Nephron progenitor cell (in vitro differentiated cells): ENCODE data around the gene POLR2C.
"Not testable (repeated sequence)": the region's sequence is repeated elsewhere in the genome, so short reads cannot be mapped to it uniquely, and the experiment has no call there.

ENCODE experiments used
- DNase-seq: peaks from one replicate; pipeline ENCODE4 v3.0.0; 2021
- H3K27ac Mint-ChIP-seq: 2 replicates; pipeline ENCODE4 v1.8.0; 2021; ENCODE audit warnings: mild to moderate bottlenecking, moderate library complexity, mixed read lengths
- H3K27me3 Mint-ChIP-seq: 2 replicates; pipeline ENCODE4 v1.8.0; 2021; ENCODE audit warnings: mild to moderate bottlenecking, low read depth, mixed read lengths; ENCODE audit not compliant: poor library complexity
- H3K36me3 Mint-ChIP-seq: 2 replicates; pipeline ENCODE4 v1.8.0; 2021; ENCODE audit warnings: low read depth, mixed read lengths
- H3K4me1 Mint-ChIP-seq: 2 replicates; pipeline ENCODE4 v1.8.0; 2021; ENCODE audit warnings: mixed read lengths
- H3K4me3 Mint-ChIP-seq: 2 replicates; pipeline ENCODE4 v1.8.0; 2021; ENCODE audit warnings: mild to moderate bottlenecking, moderate library complexity, mixed read lengths
- H3K9me3 Mint-ChIP-seq: 2 replicates; pipeline ENCODE4 v1.8.0; 2021; ENCODE audit warnings: mild to moderate bottlenecking, moderate library complexity, mixed read lengths
- CTCF ChIP-seq: fragments of 200-600 bp; sonication (generic); IDR thresholded peaks from 2 replicates; pipeline ENCODE4 v1.5.0; 2021; ENCODE audit warnings: antibody characterized with exemption

POLR2C gene

GRCh38 chr16:57430955-57431354 is 31.5 kb upstream of the POLR2C start:
- no peak overlapping the region for H3K4me3 Mint-ChIP-seq
- no peak overlapping the region for H3K27ac Mint-ChIP-seq
- peaks cover 78% of the 10 kb centered on the region for H3K36me3 Mint-ChIP-seq
- H3K9me3 Mint-ChIP-seq, result no peaks in the 10 kb centered on the region
- H3K4me1 Mint-ChIP-seq, result no peaks in the 10 kb centered on the region
- no peak for TF ChIP-seq CTCF
- DNase-seq, result no peak
- H3K27me3 Mint-ChIP-seq, result no peaks in the 10 kb centered on the region

- Mint-ChIP-seq H3K27me3 (no peaks in the 10 kb centered on the region), H3K27ac (no peak overlapping the region), H3K4me1 (no peaks in the 10 kb centered on the region), H3K9me3 (no peaks in the 10 kb centered on the region), H3K36me3 (peaks cover 73% of the 10 kb centered on the region), H3K4me3 (no peak overlapping the region)
- no peak for TF ChIP-seq CTCF
- no peak for DNase-seq
These were observed 30.0 kb upstream of the POLR2C start for GRCh38 chr16:57432505-57432904.

GRCh38 chr16:57432989-57433388 is 29.5 kb upstream of the POLR2C start:
- H3K4me3 Mint-ChIP-seq, result no peak overlapping the region
- H3K27me3 Mint-ChIP-seq, result no peaks in the 10 kb centered on the region
- H3K36me3 Mint-ChIP-seq, result peaks cover 71% of the 10 kb centered on the region
- no peaks in the 10 kb centered on the region for H3K9me3 Mint-ChIP-seq
- TF ChIP-seq CTCF, result no peak
- H3K4me1 Mint-ChIP-seq, result no peaks in the 10 kb centered on the region
- no peak overlapping the region for H3K27ac Mint-ChIP-seq
- DNase-seq, result no peak

GRCh38 chr16:57434003-57434402 is 28.5 kb upstream of the POLR2C start:
- Mint-ChIP-seq H3K4me3 (no peak overlapping the region), H3K27ac (no peak overlapping the region), H3K36me3 (peaks cover 71% of the 10 kb centered on the region), H3K27me3 (no peaks in the 10 kb centered on the region), H3K9me3 (no peaks in the 10 kb centered on the region), H3K4me1 (no peaks in the 10 kb centered on the region)
- no peak for DNase-seq
- no peak for TF ChIP-seq CTCF

GRCh38 chr16:57435838-57436237 is 26.6 kb upstream of the POLR2C start:
- Mint-ChIP-seq H3K36me3 (peaks cover 74% of the 10 kb centered on the region), H3K27me3 (no peaks in the 10 kb centered on the region), H3K9me3 (peaks cover 13% of the 10 kb centered on the region), H3K4me3 (no peak overlapping the region), H3K27ac (peak overlapping the region; percentile 57), H3K4me1 (no peaks in the 10 kb centered on the region)
- TF ChIP-seq CTCF, result no peak
- no peak for DNase-seq

GRCh38 chr16:57439947-57440346 is 22.5 kb upstream of the POLR2C start:
- Mint-ChIP-seq H3K36me3 (peaks cover 71% of the 10 kb centered on the region), H3K9me3 (peaks cover 28% of the 10 kb centered on the region)
- H3K4me3 Mint-ChIP-seq, H3K27ac Mint-ChIP-seq, DNase-seq, H3K27me3 Mint-ChIP-seq, H3K4me1 Mint-ChIP-seq: not testable (repeated sequence)

GRCh38 chr16:57440551-57440950 is 21.9 kb upstream of the POLR2C start:
- Mint-ChIP-seq H3K9me3 (peaks cover 28% of the 10 kb centered on the region), H3K36me3 (peaks cover 66% of the 10 kb centered on the region)
- H3K4me1 Mint-ChIP-seq, DNase-seq, H3K27me3 Mint-ChIP-seq, H3K4me3 Mint-ChIP-seq, H3K27ac Mint-ChIP-seq: not testable (repeated sequence)
